ENCODE data around the gene TAS2R43.
"Not testable (repeated sequence)": the region's sequence is repeated elsewhere in the genome, so short reads cannot be mapped to it uniquely, and the experiment has no call there.

Gene TAS2R43

DNA sequence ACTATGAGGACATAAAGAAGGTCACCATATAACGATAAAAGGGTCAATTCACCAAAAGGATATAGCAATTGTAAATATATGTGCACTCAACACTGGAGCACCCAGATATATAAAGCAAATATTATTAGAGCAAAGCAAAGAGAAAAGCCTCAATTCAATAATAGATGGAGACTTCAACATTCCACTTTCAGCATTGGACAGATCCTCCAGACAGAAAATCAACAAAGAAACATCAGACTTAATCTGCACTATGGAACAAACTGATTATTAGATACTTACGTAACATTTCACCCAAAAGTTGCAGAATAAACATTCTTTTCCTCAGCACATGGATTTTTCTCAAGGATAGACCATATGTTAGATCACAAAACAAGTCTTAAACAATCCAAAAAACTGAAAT is 50.7 kb downstream of the TAS2R43 start:
- H3K9me3 ChIP-seq (ENCODE audit: low read length); H3K4me1 ChIP-seq (ENCODE audit: insufficient read depth, low read length): not testable (repeated sequence)

More for the DNA sequence above, 50.7 kb downstream of the TAS2R43 start:
- peaks cover 20% of the 10 kb centered on the region for H3K36me3 ChIP-seq (ENCODE audit: insufficient read depth, low read length)
- H2AFZ ChIP-seq (ENCODE audit: low read depth, low read length); H3K4me3 ChIP-seq (ENCODE audit: low read length); H3K27me3 ChIP-seq (ENCODE audit: insufficient read depth, low read length): not testable (repeated sequence)
